HS-5 (cell line): ENCODE measurements around the gene ACTR5.
A peak's percentile ranks its signal among the peaks of the same experiment; 100 is the strongest.
"Not testable (repeated sequence)": the region's sequence is repeated elsewhere in the genome, so short reads cannot be mapped to it uniquely, and the experiment has no call there.

Experiments
- DNase-seq: peaks from one replicate; pipeline ENCODE4 v3.0.0-alpha.2; 2012; ENCODE audit warnings: low read depth

The ACTR5 gene

DNA sequence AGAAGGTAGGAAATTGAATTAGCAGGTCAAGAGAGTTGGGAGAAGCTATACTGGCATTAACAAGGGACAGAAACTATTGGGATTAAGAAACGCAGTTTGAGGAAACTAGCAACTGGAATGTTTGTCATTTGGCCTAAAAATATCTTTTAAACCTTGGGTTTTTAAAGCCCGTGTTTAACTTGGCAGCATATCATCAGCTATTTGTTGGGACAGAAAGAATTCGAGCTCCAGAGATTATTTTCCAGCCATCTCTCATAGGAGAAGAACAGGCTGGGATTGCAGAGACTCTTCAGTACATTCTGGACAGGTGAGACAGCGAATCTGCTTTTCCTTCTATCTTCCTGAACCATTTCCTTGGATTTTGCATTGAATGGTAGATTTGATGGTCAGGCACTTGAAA, 17.8 kb downstream of the ACTR5 start:
- DNase-seq = no peak

DNA sequence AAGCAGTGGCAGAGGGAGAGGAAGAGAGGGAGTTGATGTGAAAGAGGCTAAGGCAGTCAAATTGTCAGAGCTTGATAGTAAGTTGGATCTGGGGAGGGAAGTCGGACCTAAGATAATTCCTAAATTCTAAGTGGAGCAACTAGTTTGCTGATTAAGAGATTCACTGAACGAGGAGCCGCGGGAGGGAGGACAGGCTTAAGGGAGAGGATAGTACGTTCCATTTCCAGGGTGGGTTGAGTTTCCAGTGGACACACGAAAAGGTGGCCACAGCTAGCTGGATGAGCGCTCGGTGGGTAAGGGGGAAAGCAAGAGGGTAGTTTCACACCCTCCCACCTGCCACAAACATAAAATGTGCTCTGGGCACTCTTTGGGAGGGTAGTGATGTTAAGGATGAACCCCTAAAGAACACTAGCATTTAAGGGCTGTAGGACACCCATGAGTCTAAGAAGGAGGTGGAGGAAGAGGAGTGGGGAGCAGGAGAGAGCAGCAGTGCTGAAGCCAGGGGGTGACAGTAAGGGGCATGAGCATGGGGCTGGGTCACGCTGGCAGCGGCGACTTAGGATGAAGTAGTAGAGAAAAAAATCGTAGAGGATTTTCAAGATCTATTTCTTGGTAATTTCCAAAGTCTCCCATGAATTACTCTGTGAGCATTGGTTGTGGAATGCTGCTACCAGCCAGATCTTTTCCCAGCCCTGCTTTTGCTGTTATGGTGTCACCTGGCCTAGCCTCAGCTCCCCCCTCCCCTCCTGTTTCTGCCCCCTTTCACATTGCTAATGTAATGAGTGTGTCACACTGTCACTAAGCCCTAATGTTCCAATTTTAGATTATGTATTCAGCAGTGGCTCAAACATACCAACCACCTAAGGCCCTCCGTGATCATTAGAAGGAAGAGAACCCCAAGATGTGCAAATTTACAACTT, 21.4 kb downstream of the ACTR5 start:
- DNase-seq = no peak

DNA sequence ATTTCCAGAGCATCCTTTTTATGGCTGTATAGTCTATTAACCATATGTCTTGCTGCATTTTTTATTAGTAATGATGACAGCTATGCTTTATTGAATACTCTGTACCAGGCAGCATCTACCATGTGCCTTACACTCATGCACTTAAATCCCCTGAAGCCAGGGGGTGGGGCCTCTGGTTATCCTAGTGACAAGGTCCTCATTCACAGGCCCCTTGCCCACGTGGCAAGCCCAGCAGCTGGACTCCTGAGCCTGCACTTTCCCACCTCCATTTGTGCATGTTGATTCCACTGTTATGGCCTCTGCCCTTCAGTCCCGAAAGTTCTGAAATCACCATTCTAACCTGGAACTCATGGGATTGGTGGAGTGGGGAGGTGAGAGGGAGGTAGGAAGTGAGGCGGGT, 22.3 kb downstream of the ACTR5 start:
- no peak for DNase-seq

DNA sequence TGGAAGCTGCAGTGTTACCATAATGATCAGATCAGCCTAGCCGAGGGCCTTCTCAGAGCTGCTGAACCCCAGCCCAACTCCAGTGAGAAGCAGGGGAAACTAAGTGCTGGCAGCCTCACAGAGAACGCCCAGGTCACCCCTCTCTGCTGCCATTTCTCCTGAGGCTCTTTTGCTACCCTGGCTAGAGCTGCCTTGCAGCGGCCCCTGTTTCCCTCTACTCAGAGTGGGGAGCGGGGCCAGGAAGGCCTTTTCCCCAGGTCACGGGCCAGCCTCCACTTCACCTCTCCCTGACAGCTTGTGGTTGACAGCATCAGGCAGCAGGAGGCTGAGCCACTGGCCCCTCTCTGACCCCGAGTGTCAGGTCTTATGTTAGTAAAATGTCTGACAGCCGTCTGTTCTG, 22.7 kb downstream of the ACTR5 start:
- DNase-seq = no peak

DNA sequence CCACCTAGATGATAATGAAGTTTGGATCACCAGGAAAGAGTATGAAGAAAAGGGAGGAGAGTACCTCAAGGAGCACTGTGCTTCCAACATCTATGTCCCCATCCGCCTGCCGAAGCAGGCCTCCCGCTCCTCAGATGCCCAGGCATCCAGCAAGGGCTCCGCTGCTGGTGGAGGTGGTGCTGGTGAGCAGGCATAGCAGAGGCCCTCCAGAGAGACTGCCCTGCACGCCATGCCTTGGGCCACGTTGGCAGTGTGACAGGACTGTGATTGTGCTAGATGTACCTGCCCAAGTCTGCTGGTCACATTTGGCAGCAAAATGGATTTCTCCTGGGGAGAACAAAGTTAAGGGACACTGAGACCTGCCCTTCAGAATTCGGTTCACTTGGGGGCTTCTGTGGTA, 23.4 kb downstream of the ACTR5 start:
- DNase-seq = no peak

GRCh38 chr20:38774167-38774566, 25.9 kb downstream of the ACTR5 start:
- DNase-seq = no peak

DNA sequence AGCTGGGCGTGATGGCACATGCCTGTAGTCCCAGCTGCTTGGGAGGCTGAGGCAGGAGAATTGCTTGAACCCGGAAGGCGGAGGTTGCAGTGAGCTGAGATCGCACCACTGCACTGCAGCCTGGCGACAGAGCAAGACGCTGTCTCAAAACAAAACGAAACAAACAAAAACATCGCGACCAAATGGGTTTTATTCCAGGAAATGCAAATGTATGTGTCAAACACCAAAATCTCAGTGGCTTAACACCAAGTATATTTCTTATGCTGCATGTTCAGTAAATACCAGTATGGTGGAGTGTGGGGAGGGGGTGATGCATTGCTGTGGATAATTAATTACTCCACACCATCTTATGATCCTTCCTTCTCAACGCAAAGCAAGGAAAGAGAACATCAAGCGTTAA, 28.1 kb downstream of the ACTR5 start:
- DNase-seq = no peak

DNA sequence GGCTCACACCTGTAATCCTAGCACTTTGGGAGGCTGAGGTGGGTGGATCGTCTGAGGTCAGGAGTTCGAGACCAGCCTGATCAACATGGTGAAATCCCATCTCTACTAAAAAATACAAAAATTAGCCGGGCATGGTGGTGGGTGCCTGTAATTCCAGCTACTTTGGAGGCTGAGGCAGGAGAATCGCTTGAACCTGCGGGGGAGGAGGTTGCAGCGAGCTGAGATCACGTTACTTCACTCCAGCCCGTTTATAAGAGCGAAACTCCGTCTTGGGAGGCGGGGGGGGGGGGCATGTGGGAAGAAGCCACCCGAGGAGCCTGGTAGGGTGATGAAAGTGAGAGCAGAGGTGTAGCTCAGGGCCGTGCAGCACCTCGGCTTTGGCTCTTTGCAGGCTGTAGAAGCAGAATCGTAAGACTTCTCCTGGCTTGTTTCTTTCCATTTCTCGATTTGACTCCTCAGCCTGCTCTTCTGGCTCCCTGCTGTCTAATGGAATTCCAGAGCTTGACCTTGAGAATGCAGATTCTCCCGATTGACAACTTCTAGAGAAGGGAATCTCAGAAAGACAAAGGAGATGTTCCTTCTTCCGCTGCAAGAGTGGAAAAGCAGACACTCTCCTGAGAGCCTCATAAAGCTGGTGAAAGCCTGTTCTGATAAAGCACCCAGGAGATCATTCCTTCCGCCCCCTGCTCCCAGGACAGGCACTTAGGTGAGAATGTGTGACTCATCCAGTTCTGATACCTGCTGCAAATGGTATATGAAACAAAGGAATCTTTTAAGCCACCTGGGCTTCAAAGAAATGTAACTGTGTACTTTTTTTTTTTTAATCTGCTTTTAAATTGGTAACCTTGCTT, 31.2 kb downstream of the ACTR5 start:
- DNase-seq = no peak

DNA sequence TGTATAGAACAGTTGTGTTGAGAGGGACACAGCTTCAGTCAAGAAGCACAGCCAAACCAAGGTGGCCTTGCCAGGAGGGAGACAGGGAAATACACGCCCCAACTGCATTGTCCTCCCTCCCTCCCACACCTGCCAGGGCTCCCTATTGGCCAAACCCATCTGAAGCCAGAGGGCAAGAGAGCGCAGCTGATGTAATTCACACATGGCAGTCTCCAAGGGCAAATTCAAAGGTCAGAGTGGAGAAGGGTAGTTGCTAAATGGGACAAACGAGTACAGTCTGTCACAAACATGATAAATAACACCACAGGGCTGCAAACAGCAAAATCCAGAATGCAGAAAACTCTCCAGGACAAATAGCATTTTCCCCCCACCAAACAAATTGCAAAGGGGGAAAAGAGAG, 34.0 kb downstream of the ACTR5 start:
- no peak for DNase-seq

- no peak for DNase-seq
Measured at GRCh38 chr20:38787870-38788269, 39.6 kb downstream of the ACTR5 start.

DNA sequence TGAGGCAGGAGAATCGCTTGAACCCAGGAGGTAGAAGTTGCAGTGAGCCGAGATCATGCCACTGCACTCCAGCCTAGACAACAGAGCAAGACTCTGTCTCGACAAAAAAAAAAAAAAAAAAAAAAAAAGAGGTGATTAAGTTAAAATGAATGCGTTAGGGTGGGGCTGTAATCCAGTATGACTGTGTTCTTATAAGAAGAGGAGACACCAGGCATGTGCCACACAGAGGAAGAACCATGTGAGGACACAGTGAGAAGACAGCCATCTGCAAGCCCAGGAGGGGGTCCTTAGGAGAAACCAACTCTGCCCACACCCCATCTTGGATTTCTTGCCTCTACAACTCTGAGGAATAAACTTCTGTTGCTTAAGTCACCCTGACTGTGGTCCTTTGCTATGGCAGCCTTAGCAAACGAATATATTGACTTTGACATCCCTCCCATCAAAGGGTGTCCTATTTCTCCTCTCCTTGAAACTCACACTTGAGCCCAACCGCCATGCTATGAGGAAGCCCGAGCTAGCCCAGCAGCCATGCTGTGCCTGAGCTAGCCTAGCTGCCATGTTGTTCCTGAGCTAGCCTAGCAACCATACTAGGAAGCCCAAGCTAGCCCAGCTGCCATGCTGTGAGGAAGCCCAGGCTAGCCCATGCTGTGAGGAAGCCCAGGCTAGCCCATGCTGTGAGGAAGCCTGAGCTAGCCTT, 41.4 kb downstream of the ACTR5 start:
- DNase-seq = peak; percentile 49

- DNase-seq = no peak
Measured at GRCh38 chr20:38790200-38791053, 42.2 kb downstream of the ACTR5 start.

DNA sequence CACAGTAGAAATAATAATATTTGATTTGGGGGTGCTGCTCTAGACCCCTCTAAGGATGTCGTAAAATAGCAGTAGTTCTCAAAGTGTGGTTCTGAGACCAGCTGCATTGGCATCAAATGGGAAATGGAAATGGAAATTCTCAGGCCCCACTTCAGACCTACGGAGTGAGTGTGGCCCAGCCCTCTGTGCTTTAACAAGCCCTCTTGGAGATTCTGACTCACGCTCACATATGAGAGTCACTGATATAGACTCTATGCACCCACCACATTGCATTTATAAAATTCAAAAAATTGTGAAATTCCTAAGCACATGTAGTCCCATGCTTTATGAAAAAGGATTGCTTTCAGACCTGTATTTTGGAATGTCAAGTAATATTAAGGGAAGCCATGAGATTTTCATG, 43.0 kb downstream of the ACTR5 start:
- no peak for DNase-seq

GRCh38 chr20:38791940-38792339, 43.7 kb downstream of the ACTR5 start:
- no peak for DNase-seq

- DNase-seq = not testable (repeated sequence)
Measured at GRCh38 chr20:38794057-38794456, 45.8 kb downstream of the ACTR5 start.

- DNase-seq = no peak
Measured at GRCh38 chr20:38798266-38798665, 50.0 kb downstream of the ACTR5 start.

GRCh38 chr20:38799203-38799602, 50.9 kb downstream of the ACTR5 start:
- no peak for DNase-seq

DNA sequence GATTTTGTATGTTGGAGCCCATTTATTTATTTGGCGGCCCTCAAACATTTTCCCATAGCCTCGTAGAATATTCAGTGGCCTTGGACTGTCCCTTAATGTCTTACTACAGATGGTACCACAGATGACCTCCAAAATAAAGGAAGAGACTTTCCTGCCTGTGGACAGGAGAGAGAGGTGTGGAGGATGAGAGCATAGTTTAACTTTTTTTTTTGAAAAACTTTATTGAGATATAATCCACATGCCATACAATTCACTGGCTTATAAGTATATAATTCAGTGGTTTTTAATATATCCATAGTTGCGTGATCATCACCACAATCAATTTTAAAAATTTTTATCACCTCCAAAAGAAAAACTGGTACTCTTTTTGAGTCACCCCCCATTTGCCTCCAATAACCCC, 52.6 kb downstream of the ACTR5 start:
- no peak for DNase-seq

DNA sequence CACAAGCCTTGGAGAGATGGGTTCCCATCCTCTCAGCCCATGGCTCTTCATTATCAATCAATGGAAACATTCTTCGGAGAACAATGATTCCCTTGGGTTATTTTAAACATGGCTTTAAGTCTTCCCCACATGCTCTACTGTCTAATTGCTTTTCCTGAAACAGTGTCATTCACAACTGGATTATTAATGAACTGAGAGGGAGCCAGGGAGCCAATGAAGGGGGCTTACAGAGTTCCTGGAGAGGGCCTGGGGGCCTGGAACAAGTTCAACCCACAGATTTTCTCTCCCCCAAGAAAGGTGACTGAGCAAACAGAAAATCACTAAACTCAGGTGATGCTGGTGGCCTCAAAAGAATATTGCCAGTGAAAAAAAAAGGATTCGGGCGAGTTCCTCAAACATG, 56.0 kb downstream of the ACTR5 start:
- no peak for DNase-seq

GRCh38 chr20:38804682-38805501, 56.6 kb downstream of the ACTR5 start:
- no peak for DNase-seq

GRCh38 chr20:38805502-38805957, 57.3 kb downstream of the ACTR5 start, which contains the start of gene PPP1R16B:
Gene PPP1R16B, plus strand, starts transcription at chr20:38805697. Its CDS starts 30,229 bp downstream, at chr20:38835926.
- DNase-seq = no peak
